HL-60/S4 treated with phorbol 12-myristate 13-acetate at 8.2 ng/mL for 4 days and 3 days (cell line): ENCODE data around the gene TBX2.

Experiments used
- in situ Hi-C: fragments of 300-500 bp; cut with MboI; formaldehyde crosslinking; loops from 2 replicates; pipeline ENCODE4 v1.15.0; 2022; ENCODE audit warnings: low sequenced_read_pairs

The TBX2 gene

GRCh38 chr17:61398721-61399130, 917 bp upstream of the TBX2 start:
- in situ Hi-C loops: loop anchor here (25.0 kb wide), 1 partner anchor 386 kb away; no protein-coding TSS in a partner anchor

- in situ Hi-C loops: no loop called here
Measured at GRCh38 chr17:61400066-61400716, 548 bp downstream of the TBX2 start.

GRCh38 chr17:61400717-61401388, 1.2 kb downstream of the TBX2 start:
- in situ Hi-C loops: no loop called here

- in situ Hi-C loops: no loop called here
Measured at GRCh38 chr17:61401389-61402072, 1.9 kb downstream of the TBX2 start.

- in situ Hi-C loops: no loop called here
Measured at GRCh38 chr17:61402073-61402541, 2.5 kb downstream of the TBX2 start.

GRCh38 chr17:61402978-61403800, 3.5 kb downstream of the TBX2 start:
- in situ Hi-C loops: no loop called here

GRCh38 chr17:61403801-61404662, 4.4 kb downstream of the TBX2 start:
- in situ Hi-C loops: no loop called here

- in situ Hi-C loops: no loop called here
Measured at GRCh38 chr17:61404663-61404912, 4.9 kb downstream of the TBX2 start.

GRCh38 chr17:61404913-61405685, 5.5 kb downstream of the TBX2 start:
- in situ Hi-C loops: no loop called here

GRCh38 chr17:61405686-61406536, 6.3 kb downstream of the TBX2 start:
- in situ Hi-C loops: no loop called here

GRCh38 chr17:61406537-61406845, 6.8 kb downstream of the TBX2 start:
- in situ Hi-C loops: no loop called here

GRCh38 chr17:61406971-61407911, 7.6 kb downstream of the TBX2 start:
- in situ Hi-C loops: no loop called here

GRCh38 chr17:61408151-61409041, 8.8 kb downstream of the TBX2 start:
- in situ Hi-C loops: no loop called here

- in situ Hi-C loops: no loop called here
Measured at GRCh38 chr17:61409301-61410112, 9.9 kb downstream of the TBX2 start.

GRCh38 chr17:61410141-61411010, 10.7 kb downstream of the TBX2 start:
- in situ Hi-C loops: no loop called here
